IMR-90 (cell line): Measurements from ENCODE around the gene PRR33. TPM values are rescaled to one million over a fixed set of nuclear protein-coding genes. Genes with fewer than 3 reads are reported as not detected.

Source experiments
- ATAC-seq: fragments of 200-7000 bp; cut with Tn5 transposase; 2 replicates; pipeline ENCODE4 v1.9.1; 2020; ENCODE audit warnings: low read depth, mild to moderate bottlenecking, moderate library complexity
- BruUV-seq: library from RNA; stranded (reverse); fragments of 400-500 nt; replicated peaks from 2 replicates; lab custom pipeline; 2021; lab: Mats Ljungman, UMichigan
- CTCF ChIA-PET: fragments of 300-600 bp; formaldehyde crosslinking; extraction: SDS; loops from one replicate; lab custom pipeline; 2021; ENCODE audit warnings: antibody characterized with exemption; lab: Yijun Ruan, JAX
- POLR2A ChIA-PET: fragments of 300-600 bp; sonication (Branson Sonifier 250); formaldehyde crosslinking; loops from one replicate; lab custom pipeline; 2022; ENCODE audit warnings: antibody characterized with exemption; ENCODE audit not compliant: unreplicated experiment; lab: Charles Lee
- DNase-seq: peaks from one replicate; pipeline ENCODE4 v3.0.0; 2013
- H2AFZ ChIP-seq: replicated peaks from 2 replicates; pipeline ENCODE3; 2013; ENCODE audit warnings: low read length, mild to moderate bottlenecking; ENCODE audit not compliant: poor library complexity
- H2AK5ac ChIP-seq: 2 replicates; pipeline ENCODE4 v1.6.1; 2013; ENCODE audit warnings: low read depth, low read length, inconsistent platforms
- H2AK9ac ChIP-seq: replicated peaks from 2 replicates; pipeline ENCODE3; 2013; ENCODE audit warnings: mild to moderate bottlenecking, low read depth, low read length, moderate library complexity; ENCODE audit not compliant: poor library complexity
- H2BK120ac ChIP-seq: 2 replicates; pipeline ENCODE4 v1.6.1; 2013; ENCODE audit warnings: low read depth, low read length, inconsistent platforms
- H2BK15ac ChIP-seq: 3 replicates; pipeline ENCODE4 v1.6.1; 2013; ENCODE audit warnings: low read depth, low read length, inconsistent platforms
- H2BK20ac ChIP-seq: 2 replicates; pipeline ENCODE4 v1.6.1; 2013; ENCODE audit warnings: low read depth, mild to moderate bottlenecking, inconsistent platforms, low read length, moderate library complexity
- H2BK5ac ChIP-seq: 2 replicates; pipeline ENCODE4 v1.6.1; 2013; ENCODE audit warnings: mild to moderate bottlenecking, low read depth, low read length, inconsistent platforms; ENCODE audit not compliant: poor library complexity, severe bottlenecking
- H3K14ac ChIP-seq: replicated peaks from 2 replicates; pipeline ENCODE4 v1.6.1; 2013; ENCODE audit warnings: low read depth, low read length, inconsistent platforms
- H3K18ac ChIP-seq: 2 replicates; pipeline ENCODE4 v1.6.1; 2013; ENCODE audit warnings: low read depth, low read length, control low read depth
- H3K23ac ChIP-seq: 2 replicates; pipeline ENCODE4 v1.6.1; 2013; ENCODE audit warnings: low read depth, low read length, inconsistent platforms
- H3K27ac ChIP-seq: 2 replicates; pipeline ENCODE4 v1.5.1; 2013; ENCODE audit warnings: mild to moderate bottlenecking, control low read depth, low read length; ENCODE audit not compliant: insufficient read depth
- H3K27me3 ChIP-seq: 2 replicates; pipeline ENCODE4 v1.6.1; 2013; ENCODE audit warnings: low read length; ENCODE audit not compliant: control insufficient read depth, insufficient read depth
- H3K36me3 ChIP-seq: 2 replicates; pipeline ENCODE4 v1.6.1; 2013; ENCODE audit warnings: low read length, mixed read lengths; ENCODE audit not compliant: control insufficient read depth, insufficient read depth
- H3K4ac ChIP-seq: 2 replicates; pipeline ENCODE4 v1.6.1; 2013; ENCODE audit warnings: low read depth, low read length, inconsistent platforms
- H3K4me1 ChIP-seq: 2 replicates; pipeline ENCODE4 v1.6.1; 2013; ENCODE audit warnings: low read length, mixed read lengths; ENCODE audit not compliant: control insufficient read depth, insufficient read depth
- H3K4me2 ChIP-seq: 2 replicates; pipeline ENCODE4 v1.6.1; 2013; ENCODE audit warnings: low read depth, mild to moderate bottlenecking, control low read depth, low read length, moderate library complexity
- H3K4me3 ChIP-seq: 2 replicates; pipeline ENCODE4 v1.5.1; 2013; ENCODE audit warnings: low read depth, mild to moderate bottlenecking, control low read depth, low read length, moderate library complexity; ENCODE audit not compliant: insufficient read depth
- H3K56ac ChIP-seq: 2 replicates; pipeline ENCODE4 v1.6.1; 2013; ENCODE audit warnings: low read length, inconsistent platforms; ENCODE audit not compliant: insufficient read depth; ENCODE audit errors: extremely low read depth
- H3K79me1 ChIP-seq, 2 experiments: 2 replicates each; pipeline ENCODE4 v1.6.1; 2013; ENCODE audit warnings: low read length in 2 of 2, inconsistent platforms in 1 of 2, low read depth in 1 of 2
- H3K9ac ChIP-seq: 2 replicates; pipeline ENCODE4 v1.6.1; 2013; ENCODE audit warnings: low read depth, low read length, control low read depth
- H3K9me1 ChIP-seq: 2 replicates; pipeline ENCODE4 v1.6.1; 2013; ENCODE audit warnings: low read length, inconsistent platforms; ENCODE audit not compliant: insufficient read depth
- H3K9me3 ChIP-seq: 2 replicates; pipeline ENCODE4 v1.6.1; 2013; ENCODE audit warnings: low read length; ENCODE audit not compliant: control insufficient read depth, insufficient read depth
- H4K20me1 ChIP-seq: 2 replicates; pipeline ENCODE4 v1.6.1; 2013; ENCODE audit warnings: low read length, inconsistent platforms; ENCODE audit not compliant: insufficient read depth
- H4K5ac ChIP-seq: 2 replicates; pipeline ENCODE4 v1.6.1; 2013; ENCODE audit warnings: mild to moderate bottlenecking, low read depth, low read length, control low read depth
- H4K8ac ChIP-seq, 2 experiments: 2 replicates each; pipeline ENCODE4 v1.6.1; 2013; ENCODE audit warnings: low read depth in 2 of 2, low read length in 2 of 2, control low read depth in 1 of 2, inconsistent platforms in 1 of 2
- H4K91ac ChIP-seq: 2 replicates; pipeline ENCODE4 v1.6.1; 2013; ENCODE audit warnings: low read depth, low read length, inconsistent platforms; ENCODE audit not compliant: insufficient read depth
- CHD1 ChIP-seq: IDR thresholded peaks from 2 replicates; pipeline ENCODE4 v1.6.1; 2012; ENCODE audit warnings: low read depth, low read length, improper control_type of control experiment
- NFE2L2 ChIP-seq: fragments of 150-350 bp; IDR thresholded peaks from 2 replicates; pipeline ENCODE4 v1.6.1; 2016; ENCODE audit warnings: low read depth, mild to moderate bottlenecking, low read length
- RCOR1 ChIP-seq: IDR thresholded peaks from 2 replicates; pipeline ENCODE4 v1.6.1; 2012; ENCODE audit warnings: mild to moderate bottlenecking, low read length, improper control_type of control experiment; ENCODE audit not compliant: insufficient replicate concordance
- WGBS, 2 experiments: methylation state at CpG; one replicate each; pipeline versions ENCODE4 v1.1.5 to v1.1.7; 2013; ENCODE audit warnings: missing lambda C conversion rate in 2 of 2; ENCODE audit not compliant: insufficient read length in 1 of 2; ENCODE audit errors: extremely low coverage in 2 of 2; 5-methylcytosine and 5-hydroxymethylcytosine counted together
- dilution Hi-C: fragments of 300-500 bp; cut with HindIII; formaldehyde crosslinking; loops from one replicate; pipeline ENCODE4 v1.14.3; 2018; ENCODE audit warnings: low sequenced_read_pairs; ENCODE audit not compliant: unreplicated experiment
- in situ Hi-C: fragments of 300-500 bp; cut with MboI; formaldehyde crosslinking; loops from 3 replicates; pipeline ENCODE4 v1.14.3; 2019; ENCODE audit warnings: low sequenced_read_pairs, inconsistent platforms, mixed read lengths
- intact Hi-C: fragments of 100-400 bp; cut with micrococcal nuclease; formaldehyde crosslinking; loops from 2 replicates; pipeline ENCODE4 v1.10.0; 2022
- polyA plus RNA-seq, 3 experiments: library from polyadenylated mRNA; depleted of rRNA; stranded (reverse); fragments of >200 nt; gene quantifications; 2 replicates each; pipeline ENCODE4 v1.2.3, GENCODE V29; 2012; ENCODE audit warnings: low replicate concordance in 1 of 3
- total RNA-seq: library from RNA; depleted of rRNA; stranded (reverse); fragments of >200 nt; gene quantifications from 2 replicates; pipeline ENCODE4 v1.2.3, GENCODE V29; 2012
- TF ChIP-seq, protein P1 (sequence below): conservative IDR thresholded peaks from 2 replicates; pipeline ENCODE4 v1.5.1; 2012; ENCODE audit warnings: mild to moderate bottlenecking, low read depth, low read length, improper control_type of control experiment

PRR33 gene
- total and polyA plus RNA-seq, 2 of the 4 experiments (the other 2 are of a cell fraction) = not detected

DNA sequence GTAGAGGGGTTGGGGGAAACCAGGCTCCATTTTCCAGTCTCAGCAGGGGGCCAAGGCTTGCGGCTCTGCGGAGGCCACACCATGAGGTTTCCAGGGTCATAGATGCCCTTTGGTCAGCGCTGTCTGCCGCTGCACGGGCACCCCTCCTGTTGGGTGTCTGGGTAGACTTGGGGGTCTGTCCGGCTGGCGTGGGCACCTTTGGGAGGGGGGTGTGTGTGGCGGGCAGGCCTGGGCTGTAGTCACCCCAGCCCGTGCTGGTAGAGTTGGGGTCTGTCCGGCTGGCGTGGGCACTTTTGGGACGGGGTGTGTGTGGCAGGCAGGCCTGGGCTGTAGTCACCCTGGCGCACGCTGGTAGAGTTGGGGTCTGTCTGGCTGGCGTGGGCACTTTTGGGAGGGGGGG is 20.2 kb downstream of the PRR33 start:
- Histone ChIP-seq H3K18ac (no peak overlapping the region), H2AFZ (no peak overlapping the region), H3K4ac (no peak overlapping the region), H3K9ac (no peak overlapping the region), H3K27ac (no peak overlapping the region), H2BK120ac (no peak overlapping the region), H4K20me1 (no peaks in the 10 kb centered on the region), H4K91ac (no peak overlapping the region), H3K4me3 (no peak overlapping the region), H3K36me3 (no peaks in the 10 kb centered on the region), H3K4me1 (peaks cover 1% of the 10 kb centered on the region; the same call in 1 of the 2 replicates), H3K23ac (no peak overlapping the region), H4K5ac (no peak overlapping the region), H2BK20ac (no peak overlapping the region), H2BK5ac (no peak overlapping the region), H2AK5ac (no peak overlapping the region), H4K8ac (no peak overlapping the region), H3K79me1 (no peaks in the 10 kb centered on the region), H2BK15ac (no peak overlapping the region), H3K14ac (no peak overlapping the region), H3K9me3 (no peaks in the 10 kb centered on the region), H3K9me1 (no peaks in the 10 kb centered on the region), H3K56ac (no peak overlapping the region), H2AK9ac (no peak overlapping the region), H3K4me2 (no peak overlapping the region), H3K27me3 (peaks cover 22% of the 10 kb centered on the region; the same call in 1 of the 2 replicates)
- BruUV-seq = no TSS peak
- WGBS, 2 experiments = no CpG with 5 or more reads among the region's 15 CpGs
- ATAC-seq = no peak
- CTCF ChIA-PET = no interaction called here
- POLR2A ChIA-PET = no interaction called here
- no peak for TF ChIP-seq RCOR1
- no peak for TF ChIP-seq CHD1
- no peak for TF ChIP-seq NFE2L2
- TF ChIP-seq, protein P1, sequence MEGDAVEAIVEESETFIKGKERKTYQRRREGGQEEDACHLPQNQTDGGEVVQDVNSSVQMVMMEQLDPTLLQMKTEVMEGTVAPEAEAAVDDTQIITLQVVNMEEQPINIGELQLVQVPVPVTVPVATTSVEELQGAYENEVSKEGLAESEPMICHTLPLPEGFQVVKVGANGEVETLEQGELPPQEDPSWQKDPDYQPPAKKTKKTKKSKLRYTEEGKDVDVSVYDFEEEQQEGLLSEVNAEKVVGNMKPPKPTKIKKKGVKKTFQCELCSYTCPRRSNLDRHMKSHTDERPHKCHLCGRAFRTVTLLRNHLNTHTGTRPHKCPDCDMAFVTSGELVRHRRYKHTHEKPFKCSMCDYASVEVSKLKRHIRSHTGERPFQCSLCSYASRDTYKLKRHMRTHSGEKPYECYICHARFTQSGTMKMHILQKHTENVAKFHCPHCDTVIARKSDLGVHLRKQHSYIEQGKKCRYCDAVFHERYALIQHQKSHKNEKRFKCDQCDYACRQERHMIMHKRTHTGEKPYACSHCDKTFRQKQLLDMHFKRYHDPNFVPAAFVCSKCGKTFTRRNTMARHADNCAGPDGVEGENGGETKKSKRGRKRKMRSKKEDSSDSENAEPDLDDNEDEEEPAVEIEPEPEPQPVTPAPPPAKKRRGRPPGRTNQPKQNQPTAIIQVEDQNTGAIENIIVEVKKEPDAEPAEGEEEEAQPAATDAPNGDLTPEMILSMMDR = no peak
- in situ Hi-C loops = no loop called here
- intact Hi-C loops = no loop called here
- dilution Hi-C loops = no loop called here
- no peak for DNase-seq
